Activated naive CD4-positive, alpha-beta T cell (primary cell): Measurements from ENCODE around the gene ACKR3.

Experiments
- DNase-seq, 4 experiments: peaks; one replicate each; lab custom pipeline; 2025; lab: John Stamatoyannopoulos, UW

ACKR3 gene

DNA sequence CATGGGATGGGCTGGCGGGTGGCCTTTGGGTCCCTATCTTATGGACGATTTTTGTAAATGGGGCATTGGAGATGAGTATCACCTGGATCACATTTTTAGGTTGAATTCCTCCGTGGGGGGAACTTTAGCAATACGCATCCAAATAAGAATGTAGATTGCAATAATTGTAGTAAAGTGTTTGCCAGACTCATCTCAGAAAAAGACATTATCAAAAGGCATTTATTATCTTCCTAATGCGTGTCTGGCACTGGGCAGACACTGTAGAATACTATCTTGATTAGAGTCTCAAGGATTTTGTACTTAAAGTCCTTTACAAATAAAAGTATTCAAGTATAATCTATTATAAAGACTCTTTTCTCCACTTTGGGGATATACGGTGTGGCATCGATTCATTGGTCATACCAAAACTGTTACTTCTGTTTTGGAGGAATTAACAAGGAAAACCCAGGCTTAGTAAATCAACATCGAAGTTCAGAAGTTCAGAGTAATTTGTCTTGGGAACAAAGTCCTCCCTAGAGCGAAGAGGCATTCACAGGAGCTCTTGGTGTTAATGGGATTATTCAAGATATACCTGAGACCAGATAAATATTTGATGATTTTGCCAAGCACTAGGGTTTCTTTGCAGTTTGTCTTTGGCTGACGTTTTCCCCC is 578 bp upstream of the ACKR3 start:
- DNase-seq, result no peak

DNA sequence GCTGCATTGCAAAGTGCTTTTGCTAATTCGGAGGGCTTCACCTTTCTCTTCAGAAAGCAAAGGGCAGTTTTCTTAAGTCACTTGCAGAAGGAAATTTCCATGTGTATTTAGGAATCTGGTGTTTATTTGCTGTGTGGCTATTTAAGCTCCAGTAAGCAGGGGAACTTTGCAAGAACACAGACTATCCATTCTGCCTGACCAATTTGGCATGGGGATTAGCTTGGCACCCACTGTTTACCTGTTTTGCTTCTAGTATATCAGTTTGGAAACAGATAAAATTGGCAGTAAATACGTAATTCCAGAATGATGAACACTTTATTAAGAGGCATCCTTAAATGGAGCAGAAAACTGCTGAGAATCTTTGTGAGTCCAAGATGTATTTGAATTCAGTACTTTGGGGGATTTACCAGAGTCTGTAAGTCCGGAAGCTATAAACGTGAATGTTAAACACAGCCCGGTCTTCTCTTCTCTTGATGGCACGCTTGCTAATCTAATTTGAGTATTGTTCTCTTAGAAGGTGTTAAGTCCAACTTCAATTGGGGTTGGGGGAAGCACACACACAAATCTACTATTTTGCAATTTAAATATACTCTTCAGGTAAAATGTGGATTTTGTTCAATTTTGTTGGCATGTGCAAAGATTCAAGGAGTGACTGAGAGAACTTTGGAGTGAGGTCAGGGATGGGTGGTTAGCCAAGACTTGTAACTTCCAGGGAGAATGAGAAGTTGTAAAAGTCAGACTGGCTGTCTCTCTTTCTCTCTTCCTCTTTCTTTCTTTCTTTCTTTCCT is 650 bp downstream of the ACKR3 start:
- no peak for DNase-seq

DNA sequence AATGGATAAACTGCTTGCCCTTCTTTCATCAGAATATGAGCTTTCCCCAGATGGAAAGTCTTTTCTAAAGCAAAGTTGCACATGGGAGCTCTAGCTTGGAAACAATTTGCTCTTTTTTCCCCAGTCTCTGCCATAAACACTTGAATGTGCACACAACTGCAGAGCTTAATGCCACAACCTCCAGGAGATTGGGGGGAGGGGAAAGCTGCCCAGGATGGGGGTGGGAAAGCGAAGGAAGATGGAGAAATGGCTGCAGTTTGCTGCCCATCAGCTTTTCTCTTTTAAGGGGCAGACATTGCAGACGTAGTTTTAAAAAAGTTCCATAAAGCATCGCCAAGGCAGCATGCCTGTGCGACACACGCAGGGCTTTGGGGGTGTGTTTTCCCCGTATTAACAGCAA is 1.5 kb downstream of the ACKR3 start:
- DNase-seq, result no peak

DNA sequence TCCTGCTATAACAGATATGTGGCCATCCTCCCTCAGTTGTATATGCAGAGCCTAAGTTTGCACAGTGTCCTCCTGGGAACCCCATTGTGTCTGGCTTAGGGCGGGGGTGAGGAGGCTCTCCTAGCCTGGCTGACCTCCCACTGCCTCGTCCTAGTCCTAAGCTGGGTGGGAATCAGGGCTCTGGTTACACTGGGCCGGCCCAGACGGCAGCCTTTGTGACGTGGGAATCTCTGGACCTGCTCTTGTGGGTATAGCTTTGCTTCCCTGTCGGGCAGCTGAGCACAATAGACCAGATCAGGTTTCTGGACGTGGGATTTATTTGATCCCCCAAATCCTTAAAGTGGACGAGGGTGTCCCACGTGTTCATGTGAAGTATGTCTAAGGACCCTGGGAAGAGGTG is 2.9 kb downstream of the ACKR3 start:
- DNase-seq, result no peak

DNA sequence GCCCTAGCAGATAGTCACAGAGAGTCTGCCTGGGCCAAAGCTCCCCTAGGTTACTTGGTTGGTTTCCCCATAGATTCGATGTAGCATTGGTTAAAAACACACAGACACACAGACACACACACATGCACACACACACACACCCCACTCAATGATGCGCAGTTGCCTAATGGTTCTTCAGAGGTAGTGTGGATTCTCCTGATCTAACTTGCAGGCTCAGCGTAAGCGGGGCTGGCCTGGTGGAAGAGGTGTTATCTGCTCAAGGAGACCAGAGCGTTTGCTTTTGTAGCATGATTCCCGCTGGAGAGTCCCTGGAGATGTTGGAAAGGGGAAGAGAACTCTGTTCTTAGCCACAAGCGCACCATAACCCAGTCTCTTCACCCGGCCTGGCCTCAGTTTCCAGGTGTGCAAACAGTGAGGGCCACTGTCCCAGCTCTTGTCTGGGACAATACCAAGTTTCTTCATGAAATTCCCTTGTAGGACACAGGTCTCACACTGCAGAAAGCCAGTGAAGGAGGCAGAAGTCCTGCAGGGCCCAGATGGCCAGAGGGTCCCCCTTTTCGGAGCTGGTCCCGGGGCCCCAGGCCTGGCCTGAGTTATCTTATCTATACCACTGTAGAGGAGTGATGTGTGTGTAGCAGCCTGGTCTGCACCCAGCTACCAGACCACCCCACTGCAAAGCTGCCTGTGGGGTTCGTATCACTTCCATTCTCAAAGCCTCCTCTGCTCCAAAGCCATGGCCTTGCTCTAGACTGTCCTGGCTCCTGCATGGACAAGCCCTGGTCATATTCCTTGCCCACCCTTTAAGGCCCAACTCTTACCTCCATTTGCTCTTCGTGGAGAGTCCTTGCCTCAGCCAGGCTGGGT is 3.7 kb downstream of the ACKR3 start:
- DNase-seq, result no peak

DNA sequence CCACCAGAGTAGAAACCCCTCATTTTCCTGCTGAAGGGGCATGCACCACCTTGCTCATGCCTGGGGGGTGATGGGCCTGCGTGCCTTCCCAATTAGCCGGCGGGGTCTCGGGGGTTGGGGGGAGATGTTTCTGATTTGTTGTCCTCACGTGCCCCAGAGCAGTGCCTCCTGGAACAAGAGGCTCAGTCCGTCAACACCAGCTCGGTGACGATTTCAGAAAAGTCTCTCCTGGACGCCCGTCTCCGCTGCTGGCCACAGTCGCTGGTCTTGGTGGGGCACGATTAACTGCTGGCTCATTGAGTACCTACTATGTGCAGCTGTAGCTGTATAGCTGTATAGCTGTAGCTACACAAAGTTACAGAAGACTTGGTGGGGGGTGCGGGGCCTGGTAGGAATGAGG is 4.4 kb downstream of the ACKR3 start:
- no peak for DNase-seq

DNA sequence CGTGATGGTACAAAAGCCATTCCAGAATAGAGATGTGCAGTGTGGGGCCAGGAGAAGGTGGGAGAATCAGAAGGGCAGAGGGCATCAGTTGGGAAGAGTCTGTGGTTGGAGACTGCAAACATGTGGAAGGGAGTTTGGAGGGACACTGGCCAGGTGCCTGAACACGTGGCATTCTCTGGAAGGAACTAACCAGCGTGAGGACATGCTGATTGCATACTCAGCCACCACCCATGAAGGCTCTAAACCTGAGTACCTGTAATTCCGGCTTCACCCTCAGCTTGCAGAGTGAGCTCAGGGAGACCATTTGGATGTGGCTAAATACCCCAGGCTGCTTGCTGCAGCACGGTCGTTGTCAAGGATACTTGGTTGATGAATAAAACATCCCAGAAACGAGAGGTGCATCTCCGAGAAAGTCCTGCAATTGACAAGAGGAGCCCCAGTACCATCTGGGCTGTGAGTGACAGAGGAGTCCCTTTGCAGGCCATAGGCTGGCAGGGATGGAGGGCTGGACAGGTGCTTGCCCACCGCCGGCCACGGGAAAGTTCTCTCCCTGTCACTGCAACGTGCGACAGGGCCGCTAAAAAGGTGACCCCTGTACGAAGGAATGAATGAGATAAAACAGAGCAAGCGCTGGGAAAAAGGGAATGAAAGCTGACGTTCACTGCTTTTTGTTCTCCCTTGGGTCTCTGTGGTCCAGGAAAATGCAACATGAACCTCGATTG is 5.0 kb downstream of the ACKR3 start:
- no peak for DNase-seq

DNA sequence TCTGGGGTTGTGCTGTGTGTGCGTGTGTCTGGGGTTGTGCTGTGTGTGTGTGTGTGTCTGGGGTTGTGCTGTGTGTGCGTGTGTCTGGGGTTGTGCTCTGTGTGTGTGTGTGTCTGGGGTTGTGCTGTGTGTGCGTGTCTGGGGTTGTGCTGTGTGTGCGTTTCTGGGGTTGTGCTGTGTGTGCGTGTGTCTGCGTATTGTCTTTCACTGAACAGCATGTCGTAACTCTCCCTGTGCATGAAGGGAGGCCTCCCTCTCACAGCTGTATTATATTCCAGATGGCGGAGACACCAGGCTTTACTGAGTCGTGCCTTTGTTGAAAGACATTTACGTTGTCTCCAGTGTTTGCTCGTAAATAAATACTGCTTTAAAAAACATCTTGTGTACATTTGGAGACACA is 5.9 kb downstream of the ACKR3 start:
- DNase-seq, result no peak

DNA sequence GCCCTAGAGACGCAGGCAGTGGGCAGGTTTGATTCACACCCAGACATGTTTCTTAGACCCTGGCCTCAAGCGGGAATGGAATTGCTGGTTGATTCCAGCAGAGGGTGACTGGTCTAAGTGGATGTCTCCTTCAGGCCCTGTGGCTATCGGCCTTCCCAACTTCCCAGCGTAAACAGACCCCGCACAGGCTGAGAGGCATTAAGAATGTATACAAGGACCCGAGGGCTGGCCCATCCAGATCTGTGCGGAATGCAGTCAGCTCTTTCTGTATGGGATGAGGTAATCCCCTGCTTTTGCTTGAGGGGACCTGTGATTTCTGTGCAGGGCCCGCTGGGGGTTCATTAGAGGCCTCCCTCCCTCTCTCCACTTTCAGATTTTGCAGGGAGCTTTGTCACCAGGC is 6.5 kb downstream of the ACKR3 start:
- DNase-seq, result no peak

DNA sequence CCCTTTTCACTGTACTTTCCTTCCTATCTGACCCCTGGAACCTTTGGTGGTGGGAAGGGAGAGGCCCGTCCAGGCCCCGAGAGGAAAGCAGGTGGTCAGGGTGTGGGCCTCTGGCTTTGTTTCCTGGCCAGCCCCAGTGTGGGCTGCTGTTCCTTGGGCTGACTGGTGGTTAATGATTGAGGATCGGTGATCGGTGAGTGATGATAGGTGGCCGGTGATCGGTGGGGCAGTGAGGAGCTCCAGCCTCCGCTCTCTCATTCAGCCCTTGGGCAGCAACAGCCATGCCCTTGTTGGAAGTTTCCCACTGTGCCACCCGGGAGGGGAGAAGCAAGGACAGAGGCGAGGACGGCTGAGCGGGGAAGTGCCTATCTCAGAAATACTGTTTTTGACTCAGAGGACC is 7.3 kb downstream of the ACKR3 start:
- DNase-seq, result no peak

DNA sequence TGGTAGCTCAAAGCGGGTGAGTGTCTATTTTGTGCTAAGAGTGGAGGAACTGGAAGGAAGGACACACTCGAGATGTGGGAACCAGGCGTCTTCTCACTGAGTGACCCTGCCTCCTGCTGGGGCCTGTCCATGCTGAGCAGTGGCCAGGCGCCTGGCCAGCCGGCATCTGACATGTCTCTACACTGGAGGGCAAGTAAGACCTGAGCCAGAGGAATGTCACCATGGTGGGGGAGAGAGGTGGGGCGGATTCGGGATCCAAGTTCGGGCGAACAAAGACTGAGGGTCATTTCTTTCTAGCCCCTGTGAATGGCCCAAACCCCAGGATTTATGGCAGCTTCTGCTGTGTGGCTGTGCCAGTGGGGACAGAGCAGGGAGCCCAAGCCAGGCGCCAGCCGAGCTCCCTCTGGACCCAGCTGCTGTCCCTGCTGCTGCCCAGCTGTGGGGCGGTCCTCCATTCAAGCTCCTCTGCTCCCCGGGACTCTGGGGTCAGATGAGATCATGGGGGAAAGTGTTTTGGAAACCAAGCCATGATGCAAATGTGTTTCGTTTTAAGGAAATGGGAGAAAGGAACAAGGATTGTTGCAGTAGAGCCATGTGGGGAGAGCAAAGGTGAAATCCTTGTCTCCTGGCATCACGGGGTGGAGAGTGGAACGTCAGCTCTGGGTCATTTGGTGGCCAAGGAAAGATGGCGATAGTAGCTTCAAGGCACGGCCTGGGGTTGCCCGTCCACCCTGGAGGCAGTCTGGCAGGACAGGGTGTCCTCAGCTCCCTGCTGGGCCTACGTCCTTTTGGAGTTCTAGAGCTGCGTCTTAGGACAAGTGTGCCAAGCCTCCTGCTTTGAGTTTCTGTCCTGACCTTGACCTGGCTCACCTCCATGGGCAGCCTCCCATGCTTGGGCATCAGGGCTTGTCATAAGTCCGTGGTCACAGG is 8.1 kb downstream of the ACKR3 start:
- DNase-seq, result no peak

DNA sequence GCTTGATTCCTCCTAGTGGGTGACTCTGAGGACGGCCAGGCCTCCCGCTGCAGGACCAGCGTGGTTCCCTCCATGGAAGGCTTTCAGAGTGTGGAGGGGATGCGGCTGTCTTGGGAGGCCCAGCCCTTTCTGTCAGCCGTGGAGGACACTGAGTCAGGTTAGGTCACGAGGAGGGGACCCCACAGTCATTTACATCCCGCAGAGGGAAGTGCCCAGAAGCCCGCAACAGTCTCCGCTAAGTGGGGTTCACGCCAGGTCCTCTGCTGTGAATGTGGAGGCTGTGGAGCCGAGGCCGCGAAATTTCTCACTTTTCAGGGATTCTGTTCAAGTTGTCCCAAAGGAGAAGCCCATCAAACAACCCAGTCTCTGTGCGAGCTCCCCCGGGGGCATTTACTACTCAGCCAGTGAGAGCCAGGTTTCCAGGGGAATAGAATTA is 8.8 kb downstream of the ACKR3 start:
- DNase-seq, result no peak

DNA sequence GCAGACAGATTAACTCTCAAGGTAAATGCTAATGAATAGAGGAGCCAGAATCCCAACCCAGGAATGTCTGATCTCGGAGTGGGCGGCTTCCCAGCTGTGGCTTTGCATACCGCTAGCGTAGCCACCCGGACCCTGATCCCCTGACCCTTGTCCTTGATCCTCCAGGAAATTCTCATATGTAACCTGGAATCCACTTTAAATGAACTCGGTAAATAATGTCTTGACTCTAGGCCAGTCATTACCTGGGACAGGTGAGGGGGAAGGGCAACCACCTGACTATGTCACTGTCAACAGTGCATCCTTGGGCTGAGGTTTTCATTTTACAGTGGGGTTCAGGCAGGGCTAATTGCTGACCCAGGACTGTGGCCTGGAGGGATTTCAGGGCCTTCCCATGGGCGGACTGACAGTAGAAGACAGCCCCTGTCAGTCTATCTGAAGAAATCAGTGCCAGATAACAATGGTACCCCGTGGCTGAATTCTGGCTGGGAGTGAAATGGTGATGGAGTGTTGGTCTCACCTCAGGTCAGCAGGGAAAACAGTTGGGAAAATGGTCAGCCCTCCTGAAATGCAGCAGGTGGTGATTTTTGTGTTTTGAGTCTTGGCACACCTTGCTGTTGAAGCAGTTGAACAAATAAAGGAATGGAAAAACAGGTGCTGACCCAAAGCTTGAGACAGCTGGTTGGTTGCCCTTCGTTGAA is 9.6 kb downstream of the ACKR3 start:
- no peak for DNase-seq

DNA sequence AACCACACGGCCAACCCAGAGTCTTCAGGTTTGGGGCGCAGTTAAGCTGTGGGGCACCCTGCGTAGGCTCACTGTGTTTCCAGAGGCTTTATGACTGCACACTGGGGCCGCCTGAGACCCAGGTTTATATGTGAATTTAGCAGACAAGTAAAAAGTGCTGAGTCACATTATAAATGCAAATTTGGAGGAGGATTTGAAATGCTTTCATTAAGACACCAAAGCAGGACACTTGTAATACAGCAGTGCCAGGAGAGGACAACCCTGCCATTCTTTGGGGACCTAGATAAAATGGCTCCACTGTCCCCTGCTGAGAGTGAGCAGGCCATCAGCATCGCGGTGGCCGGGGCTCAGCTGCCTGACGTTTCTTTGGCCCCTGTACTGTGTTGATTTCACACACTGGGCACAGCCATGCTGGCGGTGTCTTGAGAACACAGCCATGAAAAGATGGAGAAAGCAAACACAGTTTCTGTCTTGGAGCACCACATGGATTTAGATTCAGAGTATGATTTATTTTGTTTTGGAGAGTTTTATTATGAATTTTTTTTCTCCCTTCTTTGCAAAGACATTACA is 10.2 kb downstream of the ACKR3 start:
- DNase-seq, result no peak

DNA sequence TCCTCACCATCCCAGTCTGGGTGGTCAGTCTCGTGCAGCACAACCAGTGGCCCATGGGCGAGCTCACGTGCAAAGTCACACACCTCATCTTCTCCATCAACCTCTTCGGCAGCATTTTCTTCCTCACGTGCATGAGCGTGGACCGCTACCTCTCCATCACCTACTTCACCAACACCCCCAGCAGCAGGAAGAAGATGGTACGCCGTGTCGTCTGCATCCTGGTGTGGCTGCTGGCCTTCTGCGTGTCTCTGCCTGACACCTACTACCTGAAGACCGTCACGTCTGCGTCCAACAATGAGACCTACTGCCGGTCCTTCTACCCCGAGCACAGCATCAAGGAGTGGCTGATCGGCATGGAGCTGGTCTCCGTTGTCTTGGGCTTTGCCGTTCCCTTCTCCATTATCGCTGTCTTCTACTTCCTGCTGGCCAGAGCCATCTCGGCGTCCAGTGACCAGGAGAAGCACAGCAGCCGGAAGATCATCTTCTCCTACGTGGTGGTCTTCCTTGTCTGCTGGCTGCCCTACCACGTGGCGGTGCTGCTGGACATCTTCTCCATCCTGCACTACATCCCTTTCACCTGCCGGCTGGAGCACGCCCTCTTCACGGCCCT is 11.2 kb downstream of the ACKR3 start:
- DNase-seq, result no peak

DNA sequence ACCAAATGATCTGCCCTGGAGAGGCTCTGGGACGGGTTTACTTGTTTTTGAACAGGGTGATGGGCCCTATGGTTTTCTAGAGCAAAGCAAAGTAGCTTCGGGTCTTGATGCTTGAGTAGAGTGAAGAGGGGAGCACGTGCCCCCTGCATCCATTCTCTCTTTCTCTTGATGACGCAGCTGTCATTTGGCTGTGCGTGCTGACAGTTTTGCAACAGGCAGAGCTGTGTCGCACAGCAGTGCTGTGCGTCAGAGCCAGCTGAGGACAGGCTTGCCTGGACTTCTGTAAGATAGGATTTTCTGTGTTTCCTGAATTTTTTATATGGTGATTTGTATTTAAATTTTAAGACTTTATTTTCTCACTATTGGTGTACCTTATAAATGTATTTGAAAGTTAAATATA is 11.9 kb downstream of the ACKR3 start:
- no peak for DNase-seq

DNA sequence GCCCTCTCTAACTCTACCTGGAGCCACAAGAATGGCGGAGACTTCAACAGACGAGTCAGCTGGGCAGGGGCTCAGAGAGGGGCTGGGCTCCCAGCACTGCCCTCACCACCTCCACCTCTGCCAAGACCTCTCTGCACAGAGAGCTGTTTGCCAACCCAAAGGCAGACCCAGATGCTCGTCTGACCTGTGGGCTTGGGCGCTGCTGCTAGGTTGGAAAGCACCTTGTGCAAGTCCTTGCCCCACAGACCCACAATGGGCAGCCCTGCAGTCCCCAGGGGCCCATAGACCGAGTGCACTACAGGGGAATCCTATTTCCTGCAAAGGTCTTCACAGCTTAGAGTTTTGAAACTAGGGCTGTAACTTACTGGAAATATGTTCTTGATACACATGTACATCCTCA is 13.3 kb downstream of the ACKR3 start:
- DNase-seq, result no peak

DNA sequence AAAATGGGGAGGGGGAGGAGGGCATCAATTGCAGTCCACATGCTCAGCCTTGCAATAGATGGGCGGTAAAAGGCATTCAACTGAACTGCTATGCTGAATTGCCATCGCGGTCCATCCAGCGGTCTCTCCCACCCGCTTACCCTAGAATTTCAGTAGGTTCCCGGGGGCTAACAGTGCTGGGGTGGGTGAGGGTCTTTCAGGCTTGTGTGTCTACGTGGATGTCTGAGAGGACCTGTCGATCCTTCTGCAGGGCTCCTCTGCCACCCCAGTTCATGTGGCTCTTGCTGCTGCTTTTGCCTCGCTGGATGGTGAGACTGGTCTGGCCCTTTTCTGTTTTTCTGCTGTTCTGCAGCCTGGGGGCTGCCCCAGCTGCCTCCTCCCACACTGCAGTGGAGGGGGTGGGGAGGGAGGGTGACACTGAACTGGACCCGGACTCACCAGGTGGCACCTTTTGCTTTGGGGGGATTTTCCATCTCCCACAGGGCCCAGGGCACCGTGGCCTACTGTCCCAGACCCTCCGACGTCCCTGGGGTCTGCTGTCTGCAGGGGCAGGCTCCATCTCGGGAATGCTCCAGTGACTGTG is 14.1 kb downstream of the ACKR3 start:
- DNase-seq, result no peak
